Mesodermal cell (in vitro differentiated cells): ENCODE results near the gene NRP1.
A peak's percentile ranks its signal among the peaks of the same experiment; 100 is the strongest.

Source experiments
- H3K27ac ChIP-seq: 2 replicates; pipeline ENCODE4 v1.7.0; 2013; ENCODE audit warnings: mild to moderate bottlenecking, low read depth, low read length, moderate library complexity; ENCODE audit not compliant: severe bottlenecking
- H3K36me3 ChIP-seq: 2 replicates; pipeline ENCODE4 v1.7.1; 2013; ENCODE audit warnings: mild to moderate bottlenecking, low read length, moderate library complexity; ENCODE audit not compliant: control insufficient read depth, insufficient read depth
- H3K4me1 ChIP-seq: one replicate; pipeline ENCODE4 v1.7.1; 2013; ENCODE audit warnings: mild to moderate bottlenecking, low read length; ENCODE audit not compliant: insufficient read depth, control insufficient read depth, poor library complexity, severe bottlenecking
- H3K4me3 ChIP-seq: 2 replicates; pipeline ENCODE4 v1.7.0; 2013; ENCODE audit warnings: low read length, control low read depth, mild to moderate bottlenecking; ENCODE audit not compliant: insufficient read depth, poor library complexity, severe bottlenecking; ENCODE audit errors: extremely low read depth
- H3K9me3 ChIP-seq: 2 replicates; pipeline ENCODE4 v1.7.1; 2013; ENCODE audit warnings: mild to moderate bottlenecking, low read length, moderate library complexity; ENCODE audit not compliant: control insufficient read depth
- WGBS, 2 experiments: methylation state at CpG; one replicate each; pipeline ENCODE4 v1.1.5; 2013; ENCODE audit warnings: missing lambda C conversion rate in 2 of 2; ENCODE audit not compliant: insufficient coverage in 2 of 2; 5-methylcytosine and 5-hydroxymethylcytosine counted together

NRP1 gene

GRCh38 chr10:33186150-33186549 lies 148.3 kb downstream of the NRP1 start:
- Histone ChIP-seq H3K9me3 (no peaks in the 10 kb centered on the region), H3K4me3 (no peak overlapping the region), H3K27ac (no peak overlapping the region), H3K36me3 (peaks cover 76% of the 10 kb centered on the region), H3K4me1 (no peaks in the 10 kb centered on the region)
- WGBS, 2 experiments, result 90 to 97% methylated on average over 6 to 7 of the region's 7 CpGs

GRCh38 chr10:33183655-33184054 lies 150.8 kb downstream of the NRP1 start:
- no peaks in the 10 kb centered on the region for H3K4me1 ChIP-seq
- H3K27ac ChIP-seq, result no peak overlapping the region
- H3K36me3 ChIP-seq, result peaks cover 89% of the 10 kb centered on the region
- no peaks in the 10 kb centered on the region for H3K9me3 ChIP-seq
- WGBS, 2 experiments, result 100% methylated on average over 1 of the region's 1 CpG
- no peak overlapping the region for H3K4me3 ChIP-seq

- Histone ChIP-seq H3K4me3 (no peak overlapping the region), H3K9me3 (no peaks in the 10 kb centered on the region), H3K27ac (no peak overlapping the region), H3K36me3 (peaks cover 66% of the 10 kb centered on the region), H3K4me1 (no peaks in the 10 kb centered on the region)
- 80% methylated on average over 1 of the region's 3 CpGs; no CpG with 5 or more reads in 1 of the 2 experiments for WGBS, 2 experiments
Measured at GRCh38 chr10:33180921-33181320, 153.5 kb downstream of the NRP1 start.

- WGBS, 2 experiments, result 93 to 96% methylated on average over 5 of the region's 5 CpGs
- Histone ChIP-seq H3K36me3 (peaks cover 61% of the 10 kb centered on the region), H3K9me3 (no peaks in the 10 kb centered on the region), H3K4me3 (no peak overlapping the region), H3K27ac (no peak overlapping the region), H3K4me1 (no peaks in the 10 kb centered on the region)
Measured at GRCh38 chr10:33180390-33180789, 154.1 kb downstream of the NRP1 start.

- Histone ChIP-seq H3K4me1 (no peaks in the 10 kb centered on the region), H3K4me3 (no peak overlapping the region), H3K36me3 (peaks cover 50% of the 10 kb centered on the region), H3K9me3 (no peaks in the 10 kb centered on the region), H3K27ac (peak overlapping the region; percentile 39)
- 85 to 93% methylated on average over 7 to 8 of the region's 8 CpGs for WGBS, 2 experiments
Measured at GRCh38 chr10:33179067-33179466, 155.4 kb downstream of the NRP1 start.

GRCh38 chr10:33178026-33178755 lies 156.3 kb downstream of the NRP1 start:
- H3K4me3 ChIP-seq, result no peak overlapping the region
- H3K9me3 ChIP-seq, result no peaks in the 10 kb centered on the region
- H3K4me1 ChIP-seq, result no peaks in the 10 kb centered on the region
- H3K36me3 ChIP-seq, result peaks cover 42% of the 10 kb centered on the region
- no peak overlapping the region for H3K27ac ChIP-seq
- no CpG with 5 or more reads among the region's 3 CpGs for WGBS, 2 experiments

GRCh38 chr10:33176688-33177087 lies 157.8 kb downstream of the NRP1 start:
- H3K4me1 ChIP-seq, result peaks cover 3% of the 10 kb centered on the region
- 80 to 100% methylated on average over 2 of the region's 2 CpGs for WGBS, 2 experiments
- H3K27ac ChIP-seq, result no peak overlapping the region
- H3K9me3 ChIP-seq, result no peaks in the 10 kb centered on the region
- peaks cover 29% of the 10 kb centered on the region for H3K36me3 ChIP-seq
- H3K4me3 ChIP-seq, result no peak overlapping the region

GRCh38 chr10:33174674-33175434 lies 159.6 kb downstream of the NRP1 start:
- H3K4me1 ChIP-seq, result peaks cover 3% of the 10 kb centered on the region
- H3K4me3 ChIP-seq, result no peak overlapping the region
- no peak overlapping the region for H3K27ac ChIP-seq
- peaks cover 10% of the 10 kb centered on the region for H3K36me3 ChIP-seq
- 90 to 100% methylated on average over 1 to 2 of the region's 5 CpGs for WGBS, 2 experiments
- no peaks in the 10 kb centered on the region for H3K9me3 ChIP-seq

- no peak overlapping the region for H3K27ac ChIP-seq
- no peaks in the 10 kb centered on the region for H3K9me3 ChIP-seq
- H3K36me3 ChIP-seq, result no peaks in the 10 kb centered on the region
- H3K4me3 ChIP-seq, result no peak overlapping the region
- H3K4me1 ChIP-seq, result peaks cover 5% of the 10 kb centered on the region
- WGBS, 2 experiments, result 43% methylated on average over 1 of the region's 3 CpGs; no CpG with 5 or more reads in 1 of the 2 experiments
Measured at GRCh38 chr10:33165911-33166310, 168.6 kb downstream of the NRP1 start.

GRCh38 chr10:33164060-33164709 lies 170.3 kb downstream of the NRP1 start:
- Histone ChIP-seq H3K4me1 (peaks cover 7% of the 10 kb centered on the region), H3K36me3 (no peaks in the 10 kb centered on the region), H3K4me3 (no peak overlapping the region), H3K27ac (peak overlapping the region; percentile 31), H3K9me3 (no peaks in the 10 kb centered on the region)
- WGBS, 2 experiments, result 55 to 71% methylated on average over 6 to 8 of the region's 9 CpGs
